Hippocampal formation (tissue), 2 donors: Measurements from ENCODE around the gene CELF2.
A peak's percentile ranks its signal among the peaks of the same experiment; 100 is the strongest.

Experiments
- DNase-seq, 2 donors: peaks; one replicate each; lab custom pipeline; 2025; lab: John Stamatoyannopoulos, UW

Gene CELF2

DNA sequence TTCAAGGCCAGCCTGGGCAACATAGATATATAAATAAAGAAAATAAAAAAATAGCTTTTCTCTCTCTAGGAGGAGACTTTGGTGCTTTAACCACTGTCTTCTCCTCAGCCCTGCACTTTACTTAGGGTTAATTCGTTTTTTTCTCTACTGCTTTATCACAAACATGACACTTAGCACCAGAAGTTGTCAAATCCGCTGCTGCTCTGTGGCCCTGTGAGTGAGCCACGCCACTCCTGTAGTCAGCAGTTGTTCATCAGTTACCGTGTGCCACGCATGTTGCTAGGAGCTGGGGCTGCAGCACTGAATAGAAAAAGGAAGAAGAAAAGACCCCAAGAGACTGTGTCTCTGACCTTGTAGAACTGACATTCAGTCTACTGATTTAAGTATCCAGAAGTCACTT is 232.6 kb downstream of the CELF2 start:
- DNase-seq, result no peak

DNA sequence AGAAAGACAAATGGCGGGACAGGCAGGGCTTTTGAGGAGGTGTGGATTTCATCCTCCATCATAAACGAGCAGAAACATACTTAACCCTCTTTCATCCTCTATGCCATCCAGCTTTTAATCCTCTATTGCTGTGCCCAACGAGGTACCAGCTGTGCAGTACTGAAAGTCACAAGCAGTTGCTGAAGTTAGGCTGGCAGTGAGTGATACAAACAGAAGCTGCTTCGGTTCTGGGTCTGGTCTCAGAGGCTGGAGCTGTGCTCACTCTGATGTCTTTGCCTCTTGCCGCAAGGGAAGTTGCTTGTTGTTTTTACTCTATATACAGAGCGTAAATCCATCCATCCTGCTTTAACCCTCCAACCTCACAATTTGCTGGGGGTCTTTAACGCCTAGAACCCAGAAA is 235.2 kb downstream of the CELF2 start:
- no peak for DNase-seq

DNA sequence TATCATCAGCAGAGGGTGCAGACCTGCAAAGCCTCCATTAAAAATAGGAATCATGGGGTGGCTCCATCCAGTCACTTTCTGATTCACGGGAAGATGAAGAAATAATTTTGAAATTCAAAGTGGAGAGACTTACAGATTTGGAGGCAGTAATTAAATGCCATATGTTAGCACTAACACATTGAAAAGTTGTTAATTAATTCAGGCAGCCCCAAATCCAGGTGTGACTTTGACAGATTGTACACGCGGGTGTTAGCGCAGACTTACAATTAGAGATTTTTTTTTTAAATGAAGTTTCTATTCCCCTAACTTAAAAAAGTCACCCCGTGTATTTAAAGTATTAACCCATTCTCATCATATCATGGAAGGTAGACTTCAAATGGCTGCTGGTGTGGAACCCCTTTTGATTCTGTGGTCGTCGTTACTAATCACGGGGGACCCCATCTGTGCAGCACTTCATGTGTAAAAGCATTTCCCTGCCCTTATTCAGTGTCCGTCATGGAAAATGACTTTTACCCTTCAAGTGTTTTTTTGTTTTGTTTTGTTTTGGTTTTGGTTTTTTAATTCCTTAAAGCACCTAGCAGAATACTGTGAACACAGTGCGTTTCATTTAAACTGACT is 235.8 kb downstream of the CELF2 start:
- DNase-seq, result no peak

DNA sequence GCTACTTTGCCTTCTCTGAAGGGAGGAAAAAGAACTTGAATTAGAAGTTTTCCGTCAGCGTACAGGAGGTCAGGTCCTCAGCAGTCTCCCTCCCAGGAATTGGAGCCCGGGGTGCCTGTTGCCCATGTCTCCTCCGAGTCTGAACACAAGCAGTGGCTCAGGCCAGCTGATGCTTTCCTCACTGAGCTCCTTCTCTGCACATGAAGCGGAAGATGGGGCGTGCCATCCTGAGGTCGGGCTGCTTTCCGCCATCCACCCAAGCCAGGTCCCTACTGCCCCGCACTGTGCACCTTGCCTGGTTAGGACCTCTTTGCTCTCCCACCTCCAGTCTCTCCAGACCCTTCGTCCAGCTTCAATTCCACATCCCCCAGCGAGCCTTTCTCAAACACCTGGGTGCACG is 237.5 kb downstream of the CELF2 start:
- DNase-seq, result no peak

DNA sequence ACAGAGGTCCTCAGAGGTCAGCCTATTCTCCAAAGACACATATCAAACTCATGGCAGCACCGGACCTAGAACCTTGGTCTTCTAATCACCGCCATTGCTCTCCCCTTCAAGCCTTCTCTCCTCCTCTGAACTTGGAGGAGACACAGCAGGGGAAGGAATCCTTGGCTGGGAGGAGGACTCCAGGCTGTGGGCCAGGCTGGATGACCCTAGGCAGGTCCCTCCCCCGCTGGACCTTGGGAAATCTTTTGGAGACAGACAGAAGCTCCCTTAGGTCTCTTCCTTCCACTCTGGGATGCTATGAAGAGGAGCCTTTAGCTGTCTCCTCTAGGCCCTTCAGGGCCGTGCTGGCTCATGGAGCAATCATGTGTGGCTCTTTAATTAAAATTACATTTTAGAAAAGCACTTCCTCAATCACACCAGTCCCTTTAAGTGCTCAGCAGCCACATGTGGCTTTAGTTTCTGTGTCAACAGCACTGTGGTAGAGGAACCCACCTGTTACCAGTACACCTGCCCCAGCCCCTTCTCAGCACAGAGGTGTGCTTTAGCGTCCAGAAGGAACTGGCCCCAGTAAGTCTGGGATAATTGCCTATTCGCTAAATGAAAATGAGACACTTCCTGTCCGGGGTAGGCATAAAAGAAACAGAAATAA is 238.2 kb downstream of the CELF2 start:
- no peak for DNase-seq

DNA sequence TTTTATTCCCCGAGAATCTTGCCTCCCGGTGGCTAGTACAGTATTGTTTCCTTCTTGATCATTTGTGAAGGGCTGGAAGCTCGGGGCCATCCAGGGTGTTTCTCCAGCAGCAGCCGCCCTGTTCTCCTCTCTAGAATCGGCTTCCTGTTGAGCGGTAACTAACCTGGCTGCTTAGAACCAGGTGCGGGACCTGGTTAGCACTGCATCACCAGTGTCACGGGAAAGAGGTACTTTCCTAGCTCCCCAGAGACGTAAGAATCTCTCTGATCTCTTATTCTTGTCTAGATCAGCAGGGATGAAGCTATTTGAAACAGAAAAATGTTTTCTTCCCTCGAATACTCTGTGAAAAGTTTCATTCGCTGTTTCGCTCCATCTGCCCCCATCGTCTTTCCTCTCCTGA is 239.2 kb downstream of the CELF2 start:
- DNase-seq, result no peak

DNA sequence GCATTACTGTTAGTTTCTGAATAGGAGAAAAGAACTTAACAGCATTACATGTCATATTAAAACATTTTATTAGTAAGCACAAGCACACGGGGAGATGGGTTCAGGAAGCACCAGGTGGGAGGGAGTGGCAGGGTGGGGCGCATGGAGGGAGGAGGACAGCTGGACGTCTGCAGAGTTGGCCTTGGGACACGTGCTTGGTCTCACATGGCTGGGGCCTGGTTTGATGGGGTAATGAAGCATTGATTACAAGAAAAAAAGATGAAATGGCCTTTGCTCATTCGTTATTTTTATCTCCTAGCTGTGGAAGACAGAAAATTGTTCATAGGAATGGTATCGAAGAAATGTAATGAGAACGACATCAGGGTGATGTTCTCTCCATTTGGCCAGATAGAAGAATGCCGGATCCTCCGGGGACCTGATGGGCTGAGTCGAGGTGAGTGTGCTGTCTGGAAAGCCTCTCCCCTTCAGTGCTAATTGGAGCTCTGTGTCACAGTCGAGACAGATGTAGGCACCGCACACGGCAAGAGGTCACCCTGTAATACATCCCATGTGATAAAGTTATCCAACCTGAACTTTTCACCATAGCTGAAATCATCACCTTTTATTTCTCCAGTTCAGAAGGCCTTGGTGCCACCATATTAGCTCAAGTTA is 239.9 kb downstream of the CELF2 start:
- DNase-seq, result no peak

DNA sequence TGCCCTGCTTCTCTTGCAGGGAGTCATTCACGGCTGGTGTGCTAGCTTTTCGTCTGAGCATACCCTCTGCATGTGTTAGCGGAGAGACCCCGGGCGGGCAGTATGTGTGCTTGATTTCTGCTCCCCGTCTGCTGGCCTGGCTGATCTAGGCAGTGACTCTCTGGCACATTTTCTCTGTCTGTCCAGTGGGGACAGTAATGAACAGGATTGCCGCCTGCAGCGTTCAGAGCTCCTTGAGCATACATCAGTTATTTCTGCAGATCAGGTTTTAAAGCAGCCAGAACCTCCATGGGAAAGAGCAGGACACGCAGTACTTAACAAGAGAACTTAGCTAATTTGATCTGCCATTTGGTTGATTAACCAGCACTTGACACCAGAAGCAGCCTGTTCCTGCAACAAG is 242.5 kb downstream of the CELF2 start:
- no peak for DNase-seq

DNA sequence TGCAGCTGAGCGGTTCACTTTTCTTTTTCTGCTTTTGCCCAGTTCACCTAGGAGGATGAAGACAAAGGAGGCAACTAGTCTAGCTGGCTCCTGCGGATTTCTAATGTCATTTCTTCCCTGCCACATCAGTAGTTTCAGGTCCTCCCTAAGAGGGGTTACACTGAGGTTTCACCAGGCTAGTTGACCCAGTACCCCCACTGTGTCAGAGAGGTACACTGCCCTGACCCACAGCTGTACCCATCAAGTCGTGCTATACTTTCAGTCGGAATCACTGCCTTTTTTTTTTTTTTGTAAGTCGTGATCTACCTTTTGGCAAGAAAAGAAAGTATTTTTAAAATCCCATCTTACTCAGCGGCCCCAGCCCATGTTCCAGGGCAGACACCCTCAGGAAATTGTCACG is 243.5 kb downstream of the CELF2 start:
- no peak for DNase-seq

DNA sequence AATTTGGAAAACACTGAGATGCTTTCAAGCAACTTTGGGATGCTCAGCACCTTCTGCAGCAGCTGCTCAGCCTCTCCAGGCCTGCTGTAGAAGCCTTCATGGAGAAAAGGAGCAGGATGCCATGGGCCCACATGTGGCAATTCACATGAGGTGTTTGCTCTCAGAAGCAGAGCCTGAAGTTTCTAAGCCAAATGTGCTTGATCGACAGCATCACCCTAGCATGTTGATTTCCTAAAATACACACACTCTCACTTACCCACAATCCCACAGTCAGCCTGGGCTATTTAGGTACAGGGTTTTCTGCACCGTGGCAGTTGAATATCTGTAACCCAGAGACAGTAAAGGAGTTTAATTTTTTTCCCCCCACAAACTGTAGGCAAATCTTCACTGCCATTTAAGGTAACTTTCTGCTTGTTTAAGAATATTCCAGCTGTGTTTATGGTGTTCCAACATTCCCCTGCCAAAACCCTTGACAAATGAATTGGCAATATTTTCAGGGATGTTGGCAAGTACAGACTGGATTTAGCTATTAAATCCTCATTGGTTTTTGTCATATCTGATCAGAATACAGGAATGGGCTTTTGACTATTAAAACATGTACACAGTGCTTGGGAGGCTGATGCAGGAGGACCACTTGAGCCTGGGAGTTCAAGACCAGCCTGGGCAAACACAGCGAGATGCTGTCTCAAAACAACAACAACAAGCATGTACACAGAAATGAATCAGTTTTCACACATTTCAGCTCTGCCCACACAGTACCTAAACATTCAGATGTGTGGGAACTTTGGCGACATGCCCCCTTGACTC is 244.2 kb downstream of the CELF2 start:
- no peak for DNase-seq

DNA sequence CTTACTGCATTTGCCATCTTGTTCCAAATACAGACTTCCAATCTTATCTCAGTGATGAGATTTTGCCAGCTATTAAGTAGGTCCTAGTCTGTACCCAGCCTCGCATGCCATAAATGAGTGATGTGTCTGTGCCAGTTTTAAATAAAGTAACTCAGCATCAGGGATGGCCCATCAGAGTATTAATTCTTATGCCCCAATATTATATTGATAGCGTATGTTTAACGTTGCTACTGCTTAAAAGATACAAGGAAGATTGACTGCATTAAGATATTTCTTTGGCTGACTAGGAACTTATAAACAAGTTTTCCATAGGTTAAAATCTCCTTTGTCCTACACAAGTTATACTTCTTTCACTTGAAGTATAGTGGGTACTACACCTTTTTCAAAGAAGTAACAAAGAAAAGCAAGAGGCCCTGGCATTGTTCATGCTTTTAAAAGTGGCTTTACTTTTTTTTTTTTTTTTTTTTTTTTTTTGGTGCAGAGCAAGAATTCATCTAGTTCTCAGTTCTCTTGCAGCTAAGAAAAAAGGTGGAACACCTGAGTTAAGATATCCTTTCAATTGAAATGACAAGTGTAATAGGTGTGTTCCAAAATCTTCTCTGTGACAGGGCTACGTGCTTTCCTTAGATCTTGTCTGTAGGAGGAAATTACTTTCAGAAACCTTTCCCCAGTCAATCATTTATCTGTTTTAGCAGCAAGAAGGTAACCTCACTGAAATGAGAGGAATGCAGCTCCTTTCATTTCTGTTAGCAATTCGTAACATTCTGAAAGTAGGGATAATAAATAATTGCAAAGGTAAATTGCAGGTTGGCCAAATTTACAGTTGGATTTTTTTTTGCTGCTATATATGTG is 245.0 kb downstream of the CELF2 start:
- DNase-seq, result no peak

DNA sequence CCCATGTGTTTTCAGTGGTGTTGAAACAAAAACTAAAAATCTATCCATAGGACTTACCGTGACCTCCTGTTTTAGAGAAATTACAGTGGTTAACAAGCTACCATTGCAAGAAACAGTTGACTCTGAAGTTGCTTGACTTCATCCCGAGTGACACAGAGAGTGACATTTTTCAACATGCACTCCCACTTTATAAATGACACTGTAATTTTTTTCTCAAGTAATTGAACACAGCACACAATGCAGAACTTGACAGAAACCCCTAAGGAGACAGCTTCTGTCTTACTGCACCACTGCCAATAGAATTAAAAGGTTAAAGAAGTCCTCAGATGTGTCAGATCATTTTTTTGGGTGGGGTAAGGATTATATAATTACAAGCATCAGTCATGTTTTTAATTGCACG is 246.1 kb downstream of the CELF2 start:
- DNase-seq, result no peak

DNA sequence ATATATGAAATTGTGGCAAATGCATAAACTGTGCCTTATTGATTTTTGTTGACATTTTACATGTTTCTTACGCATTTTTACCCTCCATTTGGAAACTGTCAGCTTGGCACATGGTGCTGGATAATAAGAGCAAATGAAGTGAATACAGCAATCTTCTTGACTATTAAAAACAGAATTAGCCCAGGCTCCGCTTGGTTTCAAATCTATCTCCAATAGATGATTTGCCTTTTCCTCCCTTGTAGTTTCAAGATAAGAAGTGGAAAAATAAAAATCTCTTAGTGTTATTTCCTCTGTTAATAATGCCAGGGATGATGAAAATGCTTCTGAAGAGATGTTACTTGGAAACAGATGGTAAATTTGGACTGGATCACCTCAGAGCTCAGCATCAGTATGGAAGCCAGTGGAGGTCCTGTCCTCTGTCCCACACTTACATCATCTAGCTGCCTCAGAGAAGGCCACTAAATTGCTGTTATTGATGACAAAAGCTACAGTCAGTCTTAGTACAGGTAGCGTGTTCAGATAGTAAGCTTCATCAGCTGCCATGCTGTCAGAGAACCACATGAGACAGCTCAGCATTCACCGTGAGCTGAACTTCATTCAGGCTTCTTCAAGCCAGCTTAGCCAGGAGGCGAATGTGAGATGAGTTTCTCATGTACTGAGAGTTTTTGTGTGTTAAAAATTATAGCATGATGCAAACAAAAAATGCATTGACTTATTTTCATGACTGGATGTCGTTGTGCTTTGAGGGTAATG is 246.8 kb downstream of the CELF2 start:
- no peak for DNase-seq

DNA sequence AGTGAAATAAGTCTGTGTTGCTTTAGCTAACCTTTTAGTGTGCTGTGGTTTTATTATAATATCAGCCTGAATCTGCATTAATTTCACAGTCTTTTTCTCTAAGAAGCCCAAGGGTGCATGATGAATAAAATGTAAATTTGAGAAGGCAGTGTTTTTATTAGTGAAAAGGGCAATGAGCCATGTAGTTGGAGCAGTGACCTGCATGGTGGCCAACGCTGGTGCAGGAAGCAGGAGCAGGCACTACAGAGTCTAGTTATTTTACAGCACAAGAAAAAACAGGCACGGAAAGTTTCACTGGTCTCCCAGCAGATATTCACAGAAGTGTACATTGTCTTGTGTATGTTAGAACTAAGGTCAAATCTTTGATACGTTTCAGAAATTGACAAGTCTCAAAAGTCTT is 247.8 kb downstream of the CELF2 start:
- no peak for DNase-seq

DNA sequence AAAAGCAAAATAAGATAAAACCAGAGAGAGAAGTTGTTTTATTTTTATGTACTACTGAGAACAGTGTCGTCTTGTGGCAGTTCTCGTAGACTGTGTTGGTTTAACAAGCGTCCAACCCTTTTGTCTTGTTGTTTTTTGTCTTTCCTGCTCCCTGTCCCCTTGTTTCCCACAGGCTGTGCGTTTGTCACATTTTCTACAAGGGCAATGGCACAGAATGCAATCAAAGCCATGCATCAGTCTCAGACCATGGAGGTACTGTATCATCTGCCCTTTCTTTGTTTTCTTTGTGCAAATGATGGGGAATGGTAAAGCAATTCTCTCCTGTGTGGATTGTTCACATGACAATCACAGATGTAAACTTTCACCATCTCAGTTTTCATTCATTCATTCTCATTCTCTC is 248.8 kb downstream of the CELF2 start:
- no peak for DNase-seq

DNA sequence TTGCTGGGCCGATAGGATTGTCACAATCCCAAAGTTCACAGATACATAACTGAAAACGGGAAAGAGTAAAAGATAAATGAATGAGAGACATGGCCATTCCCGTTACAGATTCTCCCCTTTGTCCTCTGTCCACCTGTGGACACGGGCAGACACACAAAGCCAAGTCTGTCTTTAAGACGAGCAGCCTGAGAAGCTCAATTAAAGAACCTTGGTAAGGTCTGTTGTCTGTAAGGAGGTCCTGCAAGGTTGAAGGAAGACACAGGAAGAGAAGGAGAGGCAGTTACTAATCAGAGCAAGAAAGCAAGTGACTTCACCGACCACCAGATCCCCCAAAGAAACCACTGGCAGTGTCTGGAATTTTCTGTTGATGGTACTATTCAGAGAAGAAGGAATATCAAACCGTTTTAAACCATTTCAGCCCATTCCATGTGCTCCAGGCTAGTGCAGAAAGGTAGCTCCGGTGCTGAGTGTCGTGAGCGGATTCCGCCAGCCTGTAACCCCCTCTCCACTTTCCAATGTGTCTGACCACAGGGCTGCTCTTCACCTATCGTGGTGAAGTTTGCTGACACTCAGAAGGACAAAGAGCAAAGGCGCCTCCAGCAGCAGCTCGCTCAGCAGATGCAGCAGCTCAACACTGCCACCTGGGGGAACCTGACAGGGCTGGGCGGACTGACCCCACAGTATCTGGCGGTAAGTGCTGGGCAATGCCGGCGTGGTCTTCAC is 252.6 kb downstream of the CELF2 start:
- peak in 1 of 2 donors; percentile 48 for DNase-seq

DNA sequence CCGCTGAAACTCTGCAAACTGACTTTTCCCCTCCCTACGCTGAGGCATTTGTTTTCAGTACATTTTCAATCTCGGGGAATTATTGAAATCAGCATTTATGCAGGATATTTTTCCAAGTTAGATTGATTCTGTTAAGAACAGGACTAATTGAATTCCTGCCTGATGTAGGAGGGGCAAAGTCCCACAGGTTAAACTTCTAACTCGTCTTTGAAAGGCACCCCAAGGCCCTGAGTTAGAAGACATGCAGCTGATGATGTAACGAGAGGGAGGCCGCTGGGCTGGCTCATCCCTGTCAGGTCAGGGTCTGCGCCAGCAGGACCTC is 253.1 kb downstream of the CELF2 start:
- DNase-seq, result no peak

DNA sequence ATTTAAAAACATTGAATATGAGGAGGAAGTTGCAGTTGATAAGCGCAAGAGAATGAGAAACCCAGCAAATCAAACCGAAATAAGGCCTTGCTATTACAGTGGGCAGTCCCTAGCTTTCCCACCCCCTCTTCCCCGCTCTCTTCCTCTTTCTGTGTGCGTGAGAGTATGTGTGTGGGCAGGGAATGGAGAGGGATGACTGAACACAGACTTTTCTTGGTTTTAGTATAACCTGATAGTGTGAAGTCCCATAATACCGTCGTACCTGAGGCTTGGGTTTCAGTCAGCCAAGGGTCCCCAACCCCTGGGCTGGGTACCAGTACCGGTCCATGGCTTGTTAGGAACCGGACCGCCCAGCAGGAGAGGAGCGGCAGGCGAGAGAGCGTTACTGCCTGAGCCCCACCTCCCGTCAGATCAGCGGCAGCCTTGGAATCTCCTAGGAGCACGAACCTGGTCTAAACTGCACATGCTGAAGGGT is 255.3 kb downstream of the CELF2 start:
- DNase-seq, result no peak

DNA sequence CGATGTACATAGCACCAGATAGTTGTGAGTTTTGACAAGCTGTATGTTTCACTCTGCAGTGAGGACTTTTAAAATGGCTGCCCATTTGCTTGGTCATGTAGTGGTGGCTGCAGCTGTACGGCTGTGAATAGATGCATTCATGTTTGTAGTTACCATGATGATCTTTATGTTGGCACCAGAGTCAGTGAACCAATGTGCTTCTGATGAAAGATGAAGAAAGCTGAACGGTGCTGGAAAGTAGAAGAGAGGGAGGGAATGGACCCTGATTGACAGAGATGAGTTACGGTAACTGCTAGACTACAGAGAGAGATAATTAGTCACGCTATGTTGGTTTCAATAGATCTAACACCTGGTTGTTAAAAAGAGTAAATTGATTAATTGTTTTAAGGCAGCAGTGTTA is 256.8 kb downstream of the CELF2 start:
- no peak for DNase-seq

DNA sequence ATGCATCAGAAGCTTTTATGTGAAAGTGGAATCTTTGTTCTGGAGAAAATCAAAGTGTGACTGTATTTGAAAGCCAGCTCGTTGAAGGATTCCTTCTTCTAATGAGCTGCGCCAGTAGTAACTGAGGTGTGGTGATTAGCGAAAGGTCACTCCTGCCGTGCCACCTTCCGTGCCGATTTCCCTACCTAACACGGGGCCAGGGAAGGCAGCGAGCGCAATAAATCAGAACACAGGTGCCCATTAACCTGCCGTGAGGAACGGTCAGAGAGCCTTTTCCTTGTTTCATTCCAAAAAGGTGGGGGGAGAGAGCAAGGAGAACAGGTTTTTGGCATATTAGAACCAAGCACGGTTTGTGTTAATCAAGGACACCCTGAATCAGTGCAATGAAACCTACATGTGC is 258.0 kb downstream of the CELF2 start:
- DNase-seq, result no peak
